ENCODE measurements around the gene ACYP2.
A peak's percentile ranks its signal among the peaks of the same experiment; 100 is the strongest.
"Not testable (repeated sequence)": the region's sequence is repeated elsewhere in the genome, so short reads cannot be mapped to it uniquely, and the experiment has no call there.

Gene ACYP2

DNA sequence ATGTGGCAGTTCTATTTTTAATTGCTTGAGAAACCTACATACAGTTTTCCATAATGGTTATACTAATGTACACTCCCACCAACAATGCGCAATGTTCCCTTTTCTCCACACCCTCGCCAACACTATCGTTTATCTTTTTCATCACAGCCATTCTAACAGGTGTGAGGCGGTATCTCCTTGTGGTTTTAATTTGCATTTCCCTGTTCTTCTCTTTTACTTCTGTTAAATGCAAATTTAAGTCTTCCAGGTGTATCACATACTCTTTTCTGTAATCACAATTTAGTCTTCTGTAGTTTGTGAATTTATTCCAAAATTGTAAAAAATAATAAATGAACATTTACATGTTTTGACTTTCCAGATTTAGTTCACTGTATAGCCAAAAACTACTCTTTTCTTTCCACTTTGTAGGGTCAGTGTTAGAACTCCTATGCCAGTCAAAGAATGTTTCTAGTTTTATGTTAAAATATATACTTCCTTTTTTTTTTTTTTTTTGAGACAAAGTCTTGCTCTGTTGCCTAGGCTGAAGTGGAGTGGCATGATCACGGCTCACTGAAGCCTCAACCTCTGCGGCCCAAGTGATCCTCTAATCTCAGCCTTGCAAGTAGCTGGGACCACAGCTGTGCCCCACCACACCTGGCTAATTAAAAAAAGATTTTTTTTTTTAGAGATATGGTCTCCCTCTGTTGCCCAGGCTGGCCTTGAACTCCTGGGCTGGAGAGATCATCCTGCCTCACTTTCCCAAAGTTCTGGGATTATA, 15.4 kb upstream of the ACYP2 start:
- no peak for DNase-seq

DNA sequence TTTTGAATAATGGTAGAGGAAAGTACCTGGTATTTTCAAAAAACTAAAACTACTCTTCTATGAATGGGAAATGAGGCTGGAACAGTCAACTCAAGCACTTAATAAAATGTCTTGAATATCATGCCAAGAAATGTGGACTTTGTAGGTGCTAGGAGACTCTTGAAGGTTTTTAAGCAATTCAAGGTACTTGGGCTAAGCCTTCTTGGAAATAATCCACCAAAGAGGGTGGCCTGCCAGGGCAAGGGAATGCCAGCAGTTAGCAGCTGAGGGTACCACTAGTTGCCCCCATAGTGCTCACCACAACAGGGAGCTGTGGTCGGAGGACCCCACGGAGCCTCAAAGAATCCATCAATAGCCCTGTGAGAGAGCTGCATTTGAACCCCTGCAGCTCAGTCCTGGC, 14.6 kb upstream of the ACYP2 start:
- no peak for DNase-seq

DNA sequence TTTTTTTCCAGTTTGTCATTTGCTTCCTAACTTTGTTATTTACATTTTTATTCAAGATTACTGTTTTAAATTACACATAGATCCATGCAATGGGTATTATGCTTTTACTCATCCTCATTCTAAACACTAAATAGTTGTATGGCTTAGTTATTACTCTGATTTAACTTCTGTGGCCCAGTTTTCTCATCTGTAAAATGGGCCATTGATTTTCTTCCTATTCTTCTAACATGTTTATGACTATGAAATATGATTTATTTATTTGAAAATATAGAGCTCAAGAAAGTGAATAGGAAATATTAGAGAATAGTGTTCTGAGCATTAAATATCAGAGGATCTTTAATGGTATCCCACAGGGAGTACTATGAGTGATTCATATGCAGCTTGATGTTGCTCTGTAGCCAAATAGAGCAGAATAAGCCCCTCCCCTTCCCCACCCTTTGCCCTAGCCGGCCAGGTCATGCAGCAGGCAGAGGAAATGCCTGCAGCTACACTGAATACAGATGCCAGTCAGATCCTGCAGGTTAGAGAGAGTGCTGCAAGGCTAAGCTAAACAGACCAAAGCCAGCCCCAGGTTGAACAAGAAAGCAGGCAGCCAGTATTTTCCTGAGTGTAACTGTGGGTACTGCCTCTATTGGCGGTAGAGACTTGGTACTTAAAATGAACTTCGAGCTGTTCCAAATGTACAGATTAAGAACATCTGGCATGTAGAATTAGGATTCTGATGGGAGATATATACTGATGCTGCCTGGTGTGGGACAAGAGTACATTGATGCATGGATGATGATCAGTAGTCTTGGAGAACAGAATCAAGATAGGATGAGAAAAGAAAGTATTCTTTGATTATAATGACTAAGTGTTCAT, 11.7 kb upstream of the ACYP2 start:
- no peak for DNase-seq

DNA sequence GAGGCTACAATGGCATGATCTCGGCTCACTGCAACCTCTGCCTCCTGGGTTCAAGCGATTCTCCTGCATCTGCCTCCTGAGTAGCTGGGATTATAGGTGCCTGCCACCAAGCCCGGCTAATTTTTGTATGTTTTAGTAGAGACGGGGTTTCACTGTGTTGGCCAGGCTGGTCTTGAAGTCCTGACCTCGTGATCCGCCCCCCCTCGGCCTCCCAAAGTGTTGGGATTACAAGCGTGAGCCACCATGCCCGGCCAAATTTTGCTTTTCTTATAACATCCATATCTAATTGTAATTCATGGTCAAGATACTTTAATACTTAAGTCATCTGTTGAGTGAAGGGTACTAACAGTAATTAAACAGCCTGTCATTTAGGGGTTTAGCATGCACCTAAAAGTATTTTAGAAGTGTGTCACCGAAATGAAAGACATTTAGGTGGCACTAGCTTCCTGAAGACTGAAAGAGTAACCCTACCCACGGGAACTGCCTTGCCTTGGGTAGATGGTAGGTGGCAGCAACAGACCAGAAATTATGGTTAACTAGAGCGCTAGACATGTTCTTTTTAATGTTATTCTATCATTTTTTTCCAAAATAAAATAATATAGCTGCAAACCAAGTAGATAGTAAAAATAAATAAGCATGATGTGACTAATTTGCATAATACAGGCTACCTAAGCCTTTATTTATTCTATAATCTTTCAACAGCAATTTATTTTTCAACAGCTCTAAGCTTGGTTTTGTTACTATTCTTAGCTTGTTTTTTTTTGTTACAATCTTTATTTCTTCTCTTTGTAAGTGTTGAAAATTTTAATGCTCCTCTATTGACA, 8.6 kb upstream of the ACYP2 start:
- peak; percentile 81 for DNase-seq

DNA sequence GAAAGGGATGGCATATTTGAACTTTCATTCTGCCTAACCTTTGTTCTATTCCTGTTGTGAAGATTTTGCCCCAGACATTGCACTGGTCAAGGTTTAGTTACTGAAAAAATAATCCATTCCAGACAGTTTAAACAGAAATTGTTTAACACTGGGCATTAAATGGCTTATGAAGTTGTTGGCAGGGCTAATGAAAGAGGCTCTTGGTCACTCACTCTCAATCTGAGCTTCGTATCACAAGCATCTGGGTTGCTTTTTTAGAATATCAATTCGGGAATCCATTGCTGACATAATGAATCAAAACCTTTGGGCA, 8.0 kb upstream of the ACYP2 start:
- DNase-seq = no peak

DNA sequence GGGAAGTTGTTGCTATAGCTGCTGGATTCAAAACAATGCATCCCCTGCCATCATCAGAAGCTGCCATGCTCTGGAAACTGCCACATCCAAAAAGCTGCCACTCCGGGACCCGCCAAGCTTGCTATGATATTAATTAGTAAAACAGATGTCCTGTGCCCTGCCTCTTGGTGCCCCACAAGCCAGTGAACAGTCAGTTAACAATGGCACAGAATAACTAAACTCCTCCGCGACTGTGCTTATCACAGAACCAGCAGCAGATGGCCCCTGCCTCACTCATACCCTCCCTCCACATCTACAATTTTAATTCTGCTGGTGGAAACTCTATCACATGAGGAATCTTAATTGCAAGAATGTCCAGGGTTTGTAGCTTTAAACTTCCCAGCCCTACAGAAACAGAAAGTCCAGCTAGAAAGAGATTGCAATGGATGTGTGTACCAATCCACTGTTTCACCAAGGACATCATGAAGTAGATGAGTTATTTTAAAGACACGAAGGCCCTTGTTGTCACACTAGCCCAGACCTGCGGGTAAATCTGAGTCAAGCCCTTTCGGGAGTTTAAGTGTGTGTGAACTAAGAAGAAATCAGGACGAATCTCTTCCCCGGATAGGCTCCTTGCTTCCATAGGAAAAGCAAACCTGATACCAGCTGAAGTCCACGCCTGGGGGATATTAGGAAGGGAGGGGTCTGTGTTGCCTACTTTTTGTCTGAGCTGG, 7.4 kb upstream of the ACYP2 start:
- peak; percentile 88 for DNase-seq

DNA sequence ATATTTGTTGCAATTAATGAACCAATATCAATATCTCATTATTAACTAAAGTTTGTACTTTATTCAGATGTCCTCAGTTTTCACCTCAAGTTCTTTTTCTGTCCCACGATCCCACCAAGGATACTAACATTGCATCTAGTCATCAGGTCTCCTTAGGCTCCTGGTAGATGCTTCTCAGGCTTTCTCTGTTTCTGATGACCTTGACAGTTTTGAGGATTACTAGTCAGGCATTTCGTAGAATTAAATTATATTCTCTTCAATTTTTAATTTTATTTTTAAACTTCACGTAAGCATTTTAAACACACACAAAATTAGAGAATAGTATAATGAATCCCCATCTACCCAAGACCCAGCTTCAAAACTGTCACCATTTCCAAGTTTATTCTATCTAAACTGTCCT, 5.6 kb upstream of the ACYP2 start:
- DNase-seq = no peak

DNA sequence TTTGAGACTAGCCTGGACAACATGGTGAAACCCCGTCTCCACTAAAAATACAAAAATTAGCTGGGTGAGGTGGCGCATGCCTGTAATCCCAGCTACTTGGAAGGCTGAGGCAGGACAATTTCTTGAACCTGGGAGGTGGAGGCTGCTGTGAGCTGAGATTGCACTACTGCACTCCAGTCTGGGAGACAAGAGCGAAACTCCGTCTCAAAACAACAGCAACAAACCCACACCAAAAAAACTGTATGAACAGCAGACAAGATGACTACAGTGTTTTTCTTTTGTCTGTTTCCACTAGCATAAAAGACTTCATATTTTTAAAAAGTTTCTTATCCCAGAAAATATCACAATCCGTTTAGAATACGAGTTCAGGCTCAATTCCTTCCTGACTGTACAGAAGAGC, 936 bp upstream of the ACYP2 start:
- not testable (repeated sequence) for DNase-seq

DNA sequence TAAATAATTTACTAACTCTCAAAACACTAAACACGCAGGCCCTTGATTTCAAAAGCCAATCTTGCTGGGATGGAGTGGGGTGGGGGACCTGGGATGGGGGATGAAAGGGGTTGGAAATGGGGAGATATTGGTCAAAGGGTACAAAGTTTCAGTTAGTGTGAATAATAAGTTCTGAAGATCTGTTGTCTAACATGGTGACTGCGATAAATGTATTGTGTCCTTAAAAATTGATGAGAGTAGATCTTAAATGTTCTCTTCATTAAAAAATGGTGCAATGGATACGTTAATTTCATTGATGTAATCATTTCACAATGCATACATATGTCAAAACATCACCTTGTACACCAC, 505 bp upstream of the ACYP2 start:
- no peak for DNase-seq

DNA sequence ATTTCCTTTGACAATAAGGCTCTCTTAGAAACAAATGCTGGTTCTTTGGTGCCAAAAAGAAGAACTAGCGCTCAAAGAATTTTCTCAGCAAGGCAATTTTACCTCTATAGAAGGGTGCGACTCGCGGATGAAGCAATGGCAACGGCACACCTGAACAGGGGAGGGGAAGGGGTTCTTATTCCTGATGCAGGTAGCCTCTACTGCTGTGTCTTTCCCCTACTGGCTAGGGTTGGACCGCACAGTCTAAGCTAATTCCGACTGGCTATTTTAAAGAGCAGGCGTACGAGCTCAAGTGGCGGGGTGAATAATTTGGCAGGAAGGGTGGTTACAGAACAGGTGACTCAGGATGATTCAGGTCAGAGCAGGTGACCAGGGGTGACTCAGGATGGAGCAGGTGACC, 1.2 kb downstream of the ACYP2 start:
- DNase-seq = not testable (repeated sequence)

DNA sequence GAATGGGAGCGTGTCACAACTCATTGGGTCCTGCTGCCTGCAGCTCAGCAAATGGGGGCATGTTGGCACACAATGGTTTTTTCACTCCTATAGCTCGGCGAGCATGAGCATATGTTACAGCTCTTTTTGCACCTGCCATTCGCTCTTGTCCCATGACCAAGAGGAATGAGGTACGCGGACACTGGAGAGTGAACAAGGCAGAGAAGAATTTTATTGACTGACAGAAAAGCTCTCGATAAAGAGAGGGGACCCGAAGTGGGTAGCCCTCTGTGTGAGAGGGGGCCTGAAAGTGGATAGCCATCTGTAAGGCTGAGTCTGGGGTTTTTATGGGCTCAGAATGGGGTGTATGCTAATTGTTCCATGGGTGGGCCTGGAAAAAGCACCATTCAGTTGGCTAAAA, 5.5 kb downstream of the ACYP2 start:
- no peak for DNase-seq

DNA sequence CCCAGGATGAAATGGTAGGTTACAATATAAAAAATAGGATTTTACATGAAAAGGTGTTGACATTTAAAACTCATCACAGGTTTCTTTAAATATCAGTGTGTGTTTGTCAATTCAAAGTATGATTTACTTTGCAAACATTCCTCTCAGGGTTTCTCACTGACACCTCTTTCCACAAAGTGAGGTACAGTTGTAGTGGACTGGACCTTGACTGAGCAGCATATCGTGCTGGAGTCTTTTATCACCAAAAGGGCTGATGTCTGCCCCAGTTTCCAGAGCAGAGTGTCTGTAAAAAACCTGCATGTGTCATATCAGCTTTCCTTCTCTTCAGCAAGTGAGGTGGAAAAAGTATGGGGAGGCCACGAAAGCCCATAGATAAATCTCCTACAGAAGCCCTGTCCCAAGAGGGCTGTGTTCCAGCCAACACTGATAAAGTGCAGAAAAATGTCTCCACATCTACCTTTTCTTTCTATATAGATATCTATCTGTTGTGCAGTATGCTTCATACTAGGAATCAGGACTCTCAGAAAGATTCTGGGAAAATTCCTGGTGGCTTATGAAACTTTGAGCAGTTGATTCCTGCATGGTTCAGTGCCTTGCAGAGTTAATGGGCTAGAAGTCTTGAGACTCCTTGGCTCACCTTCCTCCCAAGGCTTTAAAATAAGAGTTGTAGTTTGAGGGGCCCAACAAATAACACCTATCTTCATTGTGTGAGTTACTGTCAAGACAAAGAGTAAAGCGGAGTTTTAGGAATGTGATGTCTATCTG, 6.9 kb downstream of the ACYP2 start:
- DNase-seq = no peak

DNA sequence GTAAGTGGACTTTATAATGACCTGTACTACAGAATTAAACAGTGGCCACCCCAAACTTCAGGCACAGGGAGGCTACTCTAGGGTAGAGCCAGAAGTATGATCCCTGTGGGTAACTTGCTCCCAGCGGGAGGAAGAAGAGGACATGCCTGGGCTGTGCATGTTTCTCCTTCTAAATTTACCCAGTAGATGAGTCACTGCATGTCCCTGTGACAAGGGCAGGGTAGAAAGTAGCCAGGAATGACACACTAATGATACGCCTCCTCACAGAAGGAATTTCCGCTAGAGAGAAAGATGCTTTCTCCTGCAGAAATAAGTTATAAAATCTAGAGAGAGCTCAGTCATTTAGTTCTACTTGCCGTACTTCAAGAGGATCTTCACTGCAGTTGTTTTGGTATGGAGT, 7.5 kb downstream of the ACYP2 start:
- no peak for DNase-seq

DNA sequence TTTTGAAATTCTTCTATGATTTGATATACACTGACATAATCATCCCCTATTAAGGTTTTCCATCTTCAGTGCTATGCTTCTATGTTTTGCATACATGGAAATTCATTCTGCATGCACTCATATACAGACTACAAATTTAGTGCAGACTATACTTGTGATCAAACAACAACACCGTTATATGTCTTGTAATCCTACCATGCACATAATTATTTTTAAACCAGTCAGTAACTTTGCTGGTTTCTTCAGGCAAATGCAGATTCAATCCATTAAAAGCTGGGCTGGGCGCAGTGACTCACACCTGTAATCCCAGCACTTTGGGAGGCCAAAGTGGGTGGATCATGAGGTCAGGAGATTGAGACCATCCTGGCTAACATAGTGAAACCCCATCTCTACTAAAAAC, 11.8 kb downstream of the ACYP2 start:
- DNase-seq = not testable (repeated sequence)

DNA sequence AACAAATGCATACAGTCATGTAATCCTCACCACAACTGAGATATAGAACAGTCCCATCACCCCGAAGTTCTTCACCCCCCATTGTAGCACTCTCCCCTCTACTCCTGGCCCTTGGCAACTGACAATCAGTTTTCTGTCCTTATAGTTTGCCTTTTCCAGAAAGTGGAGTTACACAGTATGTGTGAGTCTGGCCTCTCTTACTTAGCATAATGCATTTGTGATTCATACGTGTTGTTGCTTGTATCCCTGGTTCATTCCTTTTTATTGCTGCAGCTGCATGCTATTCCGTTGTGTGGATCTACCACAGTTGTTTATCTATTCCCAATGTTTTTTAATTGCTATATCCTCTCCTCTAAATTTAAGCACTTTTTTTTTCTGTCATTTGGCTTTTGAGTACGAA, 17.6 kb downstream of the ACYP2 start:
- no peak for DNase-seq

DNA sequence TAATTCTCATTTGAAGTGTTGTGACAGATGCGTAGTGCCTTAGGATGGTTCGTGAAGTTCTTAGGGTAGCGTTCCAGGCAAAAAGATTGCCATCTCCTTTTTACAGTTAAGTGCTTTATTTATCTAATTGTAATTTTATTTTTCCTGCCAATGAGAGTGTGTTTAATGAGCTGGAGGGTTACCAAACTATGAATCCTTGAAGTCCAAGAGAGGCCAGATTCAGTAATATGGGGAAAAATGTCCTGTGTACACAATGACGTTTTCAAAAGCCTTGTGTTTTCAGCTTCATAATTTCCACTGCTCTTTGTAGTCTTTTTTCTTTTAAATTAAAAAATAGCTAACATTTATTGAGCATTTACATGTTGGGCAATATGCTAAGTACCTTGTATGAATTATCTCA, 23.8 kb downstream of the ACYP2 start:
- DNase-seq = no peak

DNA sequence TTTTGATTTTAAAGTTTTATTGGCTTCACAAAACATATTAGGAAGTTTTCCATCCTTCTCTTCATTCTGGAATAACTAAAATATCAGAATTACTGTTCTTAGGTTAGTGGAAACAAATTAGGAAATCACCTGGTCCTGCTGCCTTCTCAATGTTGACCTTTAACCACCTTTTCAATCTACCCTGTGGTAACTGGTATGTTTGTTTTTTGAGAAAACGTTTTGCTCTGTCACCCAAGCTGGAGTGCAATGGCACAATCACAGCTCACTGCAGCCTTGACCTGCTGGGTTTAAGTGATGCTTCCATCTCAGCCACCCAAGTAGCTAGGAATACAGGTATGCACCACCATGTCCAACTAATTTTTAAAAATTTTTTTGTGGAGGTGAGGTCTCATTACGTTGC, 28.4 kb downstream of the ACYP2 start:
- no peak for DNase-seq

DNA sequence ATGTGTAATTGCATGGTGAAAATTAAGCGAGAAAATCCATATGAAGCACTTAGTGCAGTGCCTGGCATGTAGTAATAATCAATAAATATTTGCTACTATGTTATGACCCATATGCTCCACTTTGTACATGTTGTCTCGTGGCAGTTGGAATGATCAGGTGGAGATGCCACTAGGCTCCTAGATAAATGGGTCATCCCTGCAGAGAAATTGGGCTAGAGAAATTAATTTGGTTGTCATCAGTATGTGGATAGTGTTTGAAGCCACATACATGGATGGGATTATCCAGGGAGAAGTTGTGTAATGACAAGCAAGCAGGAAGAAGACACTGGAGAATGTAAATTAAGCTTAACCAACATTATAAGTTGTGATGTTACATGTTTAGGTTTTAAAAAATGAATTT, 33.0 kb downstream of the ACYP2 start:
- no peak for DNase-seq

DNA sequence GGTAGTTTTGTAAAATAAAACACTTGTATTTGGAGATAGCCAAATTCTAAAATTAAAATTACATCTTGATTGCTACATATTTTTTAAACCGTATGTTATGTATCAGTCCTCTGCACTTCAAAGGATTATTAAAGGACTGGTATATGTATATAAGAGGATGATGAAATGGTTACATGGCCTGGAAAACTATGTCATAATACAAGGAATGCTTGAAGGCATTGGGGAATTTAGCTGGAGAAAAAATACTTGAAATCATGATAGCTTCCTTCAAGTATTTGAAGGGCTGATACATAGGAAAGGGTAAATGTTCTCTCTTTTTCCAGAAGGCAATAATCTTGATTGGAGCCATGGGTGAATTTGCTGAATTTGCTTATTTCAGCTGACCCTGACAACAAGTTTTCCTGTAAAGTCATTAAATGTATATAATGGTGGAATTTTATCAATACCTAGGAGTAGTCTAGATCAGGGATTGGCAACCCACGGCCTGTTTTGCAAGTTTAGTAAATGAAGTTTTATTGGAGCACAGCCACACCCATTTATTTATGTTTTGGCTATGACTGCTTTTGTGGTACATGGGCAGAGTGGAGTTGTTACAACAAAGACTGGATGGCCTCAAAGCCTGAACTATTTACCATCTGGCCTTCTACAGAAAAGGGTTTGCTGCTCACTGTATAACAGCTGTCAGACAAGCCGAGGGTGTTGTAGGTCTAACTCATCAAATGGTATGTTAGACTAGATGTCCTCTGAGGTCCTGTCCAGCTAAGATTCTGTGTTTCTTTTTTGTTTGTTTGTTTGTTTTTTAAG, 34.4 kb downstream of the ACYP2 start:
- no peak for DNase-seq

DNA sequence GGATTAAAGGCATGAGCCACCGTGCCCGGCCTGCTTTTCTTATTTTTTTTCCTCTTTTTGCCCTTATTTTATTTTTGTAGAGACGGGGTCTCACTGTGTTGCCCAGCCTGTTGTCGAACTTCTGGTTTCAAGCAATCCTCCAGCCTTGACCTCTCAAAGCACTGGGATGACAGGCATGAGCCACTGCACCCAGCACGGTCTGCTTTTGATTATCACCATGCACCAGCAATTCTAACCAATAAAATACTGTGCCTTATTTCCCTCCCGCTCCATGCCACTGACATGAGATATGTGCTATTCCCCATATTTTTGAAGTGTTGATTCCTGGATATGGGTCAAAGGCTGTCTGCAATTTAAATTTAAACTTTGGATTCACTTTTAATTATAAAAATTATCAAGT, 42.9 kb downstream of the ACYP2 start:
- no peak for DNase-seq

DNA sequence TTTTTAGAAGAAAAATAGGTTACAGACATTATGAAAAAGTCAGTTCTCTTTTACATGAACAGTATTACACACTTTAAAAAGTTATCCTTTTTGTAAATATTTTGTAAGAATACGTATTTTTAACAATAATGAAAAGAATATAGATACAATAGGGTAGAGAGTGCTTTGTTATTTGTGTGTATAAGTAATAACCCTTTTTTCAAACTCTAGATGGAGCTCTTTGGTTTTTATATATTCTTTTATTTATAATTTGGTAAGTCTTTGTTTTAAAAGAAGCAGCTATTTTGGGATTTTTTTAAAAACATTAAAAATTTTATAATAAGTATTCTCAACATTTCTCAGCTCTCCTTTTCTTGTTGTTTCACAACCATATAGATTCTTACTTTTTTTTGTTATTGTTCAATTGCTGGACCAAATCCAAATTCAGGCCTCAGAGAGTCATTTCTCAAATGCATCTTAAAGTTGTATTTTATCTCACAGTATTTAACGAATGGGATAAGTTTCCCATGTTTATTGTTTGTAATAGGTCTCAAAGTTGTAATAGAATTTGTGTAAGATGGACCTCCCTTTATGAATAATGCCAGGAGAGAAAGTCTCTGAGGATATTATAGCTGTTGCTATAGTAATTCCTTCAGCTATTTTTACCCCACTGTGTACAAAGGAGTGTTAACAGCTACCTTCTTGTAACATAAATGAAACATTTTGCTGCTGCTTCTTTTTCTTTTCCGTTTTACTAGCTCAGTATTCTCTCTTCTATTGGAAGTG, 46.4 kb downstream of the ACYP2 start:
- DNase-seq = no peak
